HL-60/S4 (cell line): ENCODE data around the gene MKNK2.
"Not testable (repeated sequence)": the region's sequence is repeated elsewhere in the genome, so short reads cannot be mapped to it uniquely, and the experiment has no call there.

Experiments used
- in situ Hi-C: fragments of 300-500 bp; cut with MboI; formaldehyde crosslinking; loops from 2 replicates; pipeline ENCODE4 v1.14.3; 2022; ENCODE audit warnings: low sequenced_read_pairs

MKNK2 gene

DNA sequence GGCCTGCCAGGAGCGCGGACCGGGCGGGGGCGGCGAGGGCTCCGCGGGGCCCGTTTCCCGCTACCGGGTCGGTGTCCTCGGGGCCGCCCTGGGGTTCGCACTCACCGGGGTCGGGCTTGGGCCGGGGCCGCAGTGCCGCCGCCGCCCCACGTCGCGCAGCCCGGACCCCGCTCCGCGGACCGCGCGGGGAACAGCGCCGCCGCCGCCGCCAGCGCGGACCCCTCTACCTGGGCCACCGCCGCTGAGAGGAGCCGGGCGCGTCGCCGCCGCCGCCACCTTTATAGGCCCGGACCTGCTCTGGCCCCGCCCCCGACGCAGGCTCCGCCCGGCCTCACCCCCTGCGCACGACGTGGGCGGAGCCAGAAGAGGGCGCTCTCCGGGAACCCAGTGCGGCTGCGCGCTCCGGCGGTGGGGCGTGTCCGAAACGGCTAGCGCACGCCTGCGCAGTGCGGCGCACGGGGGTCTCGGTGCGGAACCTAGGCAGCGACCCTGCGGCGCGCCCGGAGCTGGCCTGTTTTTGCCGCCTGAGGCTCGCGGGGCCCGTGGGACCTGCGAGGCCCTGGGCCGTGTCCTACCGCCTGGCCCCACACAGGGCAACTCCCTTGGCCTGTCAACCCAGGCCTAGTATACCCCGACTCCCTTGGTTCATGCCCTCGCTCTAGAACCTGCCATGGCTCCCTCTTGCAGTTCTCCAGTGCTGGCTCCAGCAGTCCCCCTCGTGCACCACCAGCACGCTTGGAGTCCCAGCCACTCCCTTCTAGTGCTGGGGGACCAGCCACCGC is at the start of gene MKNK2:
Gene MKNK2, minus strand, starts transcription at position 254 of the 782 bp plus-strand sequence. CDS start 393 bp downstream, outside the sequence.
- in situ Hi-C loops, result no loop called here

DNA sequence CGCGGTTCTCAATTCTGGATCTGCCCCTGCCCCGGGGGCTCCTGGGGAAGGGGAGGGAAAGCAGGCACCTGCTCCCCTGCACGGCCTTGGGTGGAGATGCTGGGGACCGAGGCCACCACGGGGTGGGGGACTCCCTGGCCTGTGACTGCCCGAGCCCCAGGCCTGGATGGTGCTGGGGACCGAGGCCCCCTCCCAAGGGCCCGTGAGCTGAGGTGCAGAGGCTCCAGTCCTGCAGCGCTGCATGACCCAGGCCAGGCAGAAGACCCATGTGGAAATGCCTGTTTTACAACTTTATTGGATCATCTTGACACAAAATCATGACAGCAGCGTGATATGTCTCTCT is 49.6 kb upstream of the MKNK2 start:
- in situ Hi-C loops, result no loop called here

DNA sequence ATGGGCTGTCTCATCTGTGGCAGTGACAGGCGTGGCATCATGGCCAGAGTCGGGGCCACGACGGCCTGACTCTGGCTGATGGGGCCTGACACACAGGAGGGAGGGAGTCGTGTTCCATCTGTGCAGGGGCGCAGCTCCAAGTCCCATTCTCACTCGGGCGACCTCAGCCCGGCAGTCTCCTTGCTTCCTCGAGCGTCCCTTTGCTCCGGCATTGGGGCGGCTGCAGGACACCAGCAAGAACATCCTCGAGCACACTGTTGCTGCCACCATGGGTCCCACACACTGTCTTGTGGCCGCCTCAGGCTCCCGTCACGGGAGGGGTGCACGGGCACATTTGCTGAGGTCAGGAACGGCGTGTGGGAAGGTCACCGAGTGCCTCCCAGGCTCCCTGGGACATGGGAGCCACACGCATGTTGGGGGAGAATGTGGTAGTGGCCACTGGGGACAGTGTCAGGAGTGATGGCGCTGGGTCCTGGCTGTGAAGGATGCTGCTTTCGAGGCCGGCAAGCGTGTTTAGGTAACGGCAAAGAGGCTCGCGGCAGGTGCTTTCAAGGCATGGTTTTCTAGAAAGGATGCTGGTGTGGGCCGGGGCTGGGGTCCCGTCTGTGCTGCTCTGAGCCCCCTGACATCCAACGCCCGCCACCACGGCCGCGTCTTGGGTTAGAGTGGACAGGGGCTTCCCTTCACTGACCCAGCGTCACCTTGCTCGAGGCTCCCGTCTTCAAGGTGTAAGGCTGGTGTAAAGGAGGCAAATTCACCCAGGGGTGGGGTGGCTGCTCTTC is 49.1 kb upstream of the MKNK2 start:
- in situ Hi-C loops, result no loop called here

DNA sequence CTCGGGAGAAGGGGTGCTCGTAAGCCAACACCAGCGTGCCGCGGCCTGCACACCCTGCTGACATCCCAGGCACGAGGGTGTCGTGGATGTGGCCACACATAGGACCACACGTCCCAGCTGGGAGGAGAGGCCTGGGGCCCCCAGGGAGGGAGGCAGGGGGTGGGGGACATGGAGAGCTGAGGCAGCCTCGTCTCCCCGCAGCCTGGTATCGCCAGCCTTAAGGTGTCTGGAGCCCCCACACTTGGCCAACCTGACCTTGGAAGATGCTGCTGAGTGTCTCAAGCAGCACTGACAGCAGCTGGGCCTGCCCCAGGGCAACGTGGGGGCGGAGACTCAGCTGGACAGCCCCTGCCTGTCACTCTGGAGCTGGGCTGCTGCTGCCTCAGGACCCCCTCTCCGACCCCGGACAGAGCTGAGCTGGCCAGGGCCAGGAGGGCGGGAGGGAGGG is 48.0 kb upstream of the MKNK2 start:
- in situ Hi-C loops, result no loop called here

DNA sequence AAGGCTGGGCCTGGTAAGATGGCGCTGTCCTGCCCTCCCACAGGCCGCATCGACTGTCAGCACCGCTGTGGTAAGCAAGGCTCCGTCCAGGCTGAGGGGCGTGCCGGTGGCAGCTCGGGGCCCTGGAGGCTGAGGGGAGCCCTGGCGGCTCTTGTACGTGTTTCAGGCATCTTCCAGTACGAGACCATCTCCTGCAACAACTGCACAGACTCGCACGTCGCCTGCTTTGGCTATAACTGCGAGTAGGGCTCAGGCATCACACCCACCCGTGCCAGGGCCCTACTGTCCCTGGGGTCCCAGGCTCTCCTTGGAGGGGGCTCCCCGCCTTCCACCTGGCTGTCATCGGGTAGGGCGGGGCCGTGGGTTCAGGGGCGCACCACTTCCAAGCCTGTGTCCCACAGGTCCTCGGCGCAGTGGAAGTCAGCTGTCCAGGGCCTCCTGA is 46.9 kb upstream of the MKNK2 start:
- in situ Hi-C loops, result no loop called here

DNA sequence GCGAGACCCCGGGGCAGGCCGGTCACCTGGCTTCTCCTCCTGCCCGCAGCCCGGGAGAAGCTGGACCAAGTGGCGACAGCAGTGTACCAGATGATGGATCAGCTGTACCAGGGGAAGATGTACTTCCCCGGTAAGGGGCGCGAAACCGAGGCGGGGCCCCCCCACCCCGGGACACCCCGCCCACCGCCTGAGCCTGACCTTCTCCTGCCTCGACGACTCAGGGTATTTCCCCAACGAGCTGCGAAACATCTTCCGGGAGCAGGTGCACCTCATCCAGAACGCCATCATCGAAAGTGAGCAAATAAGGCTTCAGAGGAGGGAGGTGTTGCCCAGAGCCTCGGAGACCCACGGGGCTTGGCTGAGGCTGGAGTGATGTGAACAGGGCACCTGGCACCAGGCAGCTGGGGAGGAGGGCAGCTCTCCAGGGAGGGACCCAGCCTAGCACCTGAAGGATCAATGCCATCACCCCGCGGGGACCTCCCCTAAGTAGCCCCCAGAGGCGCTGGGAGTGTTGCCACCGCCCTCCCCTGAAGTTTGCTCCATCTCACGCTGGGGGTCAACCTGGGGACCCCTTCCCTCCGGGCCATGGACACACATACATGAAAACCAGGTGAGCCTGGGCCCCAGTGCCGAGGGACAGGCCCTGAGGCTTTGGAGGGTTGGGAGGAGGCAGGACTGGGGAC is 46.3 kb upstream of the MKNK2 start:
- in situ Hi-C loops, result no loop called here

DNA sequence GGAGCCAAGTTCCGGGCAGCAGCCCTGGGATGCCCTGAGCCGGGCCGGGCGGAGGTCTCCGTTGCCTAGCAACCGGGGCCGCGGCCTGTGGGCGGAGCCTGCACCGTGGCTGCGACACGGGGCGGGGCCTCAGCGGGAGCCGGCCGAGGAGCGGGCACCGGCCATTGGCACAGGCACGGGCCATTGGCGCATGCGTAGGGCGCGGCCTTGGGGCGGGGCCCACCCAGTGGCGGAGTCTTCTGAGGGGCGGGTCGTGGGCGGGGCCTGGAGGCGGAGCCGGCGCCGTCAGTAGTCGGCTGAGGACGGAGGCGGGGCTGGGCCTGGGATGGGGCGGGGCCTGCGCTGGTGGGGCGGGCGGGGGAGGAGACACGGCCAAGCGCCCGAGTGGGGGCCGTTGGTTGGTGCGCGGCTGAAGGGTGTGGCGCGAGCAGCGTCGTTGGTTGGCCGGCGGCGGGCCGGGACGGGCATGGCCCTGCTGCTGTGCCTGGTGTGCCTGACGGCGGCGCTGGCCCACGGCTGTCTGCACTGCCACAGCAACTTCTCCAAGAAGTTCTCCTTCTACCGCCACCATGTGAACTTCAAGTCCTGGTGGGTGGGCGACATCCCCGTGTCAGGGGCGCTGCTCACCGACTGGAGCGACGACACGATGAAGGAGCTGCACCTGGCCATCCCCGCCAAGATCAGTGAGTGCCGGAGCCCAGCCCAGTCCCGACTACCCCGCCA is 45.6 kb upstream of the MKNK2 start, which contains the start of gene IZUMO4:
Gene IZUMO4, plus strand, starts transcription at position 436 of the 723 bp plus-strand sequence. Its CDS starts 31 bp downstream, at position 467.
- in situ Hi-C loops, result no loop called here

DNA sequence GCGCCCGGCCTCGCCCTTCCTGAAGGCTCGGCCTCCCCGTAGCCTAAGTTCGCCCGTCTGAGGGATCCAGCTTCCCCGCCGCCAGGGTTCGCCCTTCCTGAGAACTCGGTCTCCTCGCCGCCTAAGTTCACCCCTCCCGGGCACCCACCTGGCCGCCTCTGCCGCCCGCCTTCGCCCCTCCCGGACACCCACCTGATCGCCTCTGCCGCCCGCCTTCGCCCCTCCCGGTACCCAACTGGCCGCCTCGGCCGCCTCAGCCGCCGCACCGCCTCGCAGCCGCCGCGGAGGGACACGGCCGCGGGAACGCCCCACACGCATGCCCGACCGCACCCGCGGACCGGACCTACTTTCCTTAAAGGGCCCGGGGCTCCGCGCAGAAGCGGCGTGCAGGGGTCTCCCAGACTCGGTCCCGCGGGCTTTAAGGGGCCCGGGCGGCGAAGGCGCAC is 45.0 kb upstream of the MKNK2 start, which contains the start of gene MOB3A:
Gene MOB3A, minus strand, starts transcription at position 293 of the 446 bp plus-strand sequence. CDS start 17,766 bp downstream, outside the sequence.
- in situ Hi-C loops, result no loop called here

DNA sequence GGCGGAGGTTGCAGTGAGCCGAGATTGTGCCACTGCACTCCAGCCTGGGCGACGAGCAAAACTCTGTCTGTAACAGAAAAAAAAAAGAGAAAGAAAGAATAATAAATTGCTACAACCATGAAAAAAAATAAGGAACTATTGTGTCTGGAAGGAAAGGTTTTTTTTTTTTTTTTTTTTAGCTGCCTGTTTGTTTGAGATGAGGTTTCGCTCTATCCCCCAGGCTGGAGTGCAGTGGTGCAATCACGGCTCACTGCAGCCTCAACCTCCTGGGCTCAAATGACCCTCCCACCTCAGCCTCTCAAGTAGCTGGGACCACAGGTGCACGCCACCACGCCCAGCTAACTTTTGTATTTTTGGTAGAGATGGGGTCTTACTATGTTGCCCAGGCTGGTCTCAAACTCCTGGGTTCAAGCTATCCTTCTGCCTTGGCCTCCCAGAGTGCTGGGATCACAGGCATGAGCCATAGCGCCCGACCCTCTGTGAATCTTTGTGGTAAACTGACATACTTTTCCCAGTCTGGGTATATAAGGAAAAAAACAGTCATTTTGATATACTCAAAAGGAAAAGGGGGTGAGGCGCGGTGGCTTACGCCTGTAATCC is 41.0 kb upstream of the MKNK2 start:
- in situ Hi-C loops, result not testable (repeated sequence)

DNA sequence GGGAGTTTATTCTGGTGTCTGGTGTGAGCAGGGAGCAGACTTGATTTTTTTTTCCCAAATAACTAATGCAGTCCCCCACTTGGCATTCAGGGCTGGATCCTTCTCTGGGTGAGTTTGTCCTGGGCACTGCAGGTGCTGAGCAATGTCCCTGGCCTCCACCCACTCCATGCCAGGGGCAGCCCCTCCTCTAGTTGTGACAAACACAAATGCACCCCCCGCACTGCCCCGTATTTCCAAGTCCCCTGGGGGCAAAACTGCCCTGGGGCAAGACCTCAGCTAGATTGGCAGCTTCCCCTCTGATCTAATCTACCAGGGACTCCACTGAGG is 38.6 kb upstream of the MKNK2 start:
- in situ Hi-C loops, result no loop called here

DNA sequence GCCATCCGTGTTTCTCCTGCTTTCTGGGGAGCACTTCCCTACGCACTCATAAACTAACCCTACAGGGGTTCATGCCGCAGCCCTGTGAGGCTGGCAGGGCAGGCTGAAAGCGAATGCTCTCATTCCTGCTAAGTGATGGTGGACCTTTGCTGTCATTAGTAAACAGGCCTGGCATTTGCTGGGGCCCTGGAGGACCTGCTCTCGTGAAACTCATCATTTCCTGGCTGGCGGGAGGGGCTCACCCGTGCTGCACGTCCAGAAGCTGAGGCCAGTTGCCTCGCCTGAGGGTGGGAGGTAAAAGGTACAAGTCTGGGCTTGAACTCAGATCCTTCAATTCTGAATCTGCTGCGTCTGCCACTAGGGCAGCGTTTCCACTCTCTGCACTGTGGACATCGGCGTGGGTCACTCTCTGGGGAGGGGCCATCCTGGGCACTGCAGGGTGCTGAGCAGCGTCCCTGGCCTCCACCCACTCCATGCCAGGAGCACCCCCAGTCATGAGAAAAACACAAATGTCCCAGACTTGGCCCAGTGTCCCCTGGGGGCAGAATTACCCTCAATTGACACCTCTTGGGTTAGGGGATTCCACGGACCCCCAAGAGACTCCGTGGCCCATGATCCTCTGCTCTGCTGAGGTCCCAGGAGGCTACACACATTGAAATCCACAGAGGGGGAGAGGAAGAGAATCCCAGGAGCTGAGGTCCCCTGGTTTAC is 38.1 kb upstream of the MKNK2 start:
- in situ Hi-C loops, result no loop called here

DNA sequence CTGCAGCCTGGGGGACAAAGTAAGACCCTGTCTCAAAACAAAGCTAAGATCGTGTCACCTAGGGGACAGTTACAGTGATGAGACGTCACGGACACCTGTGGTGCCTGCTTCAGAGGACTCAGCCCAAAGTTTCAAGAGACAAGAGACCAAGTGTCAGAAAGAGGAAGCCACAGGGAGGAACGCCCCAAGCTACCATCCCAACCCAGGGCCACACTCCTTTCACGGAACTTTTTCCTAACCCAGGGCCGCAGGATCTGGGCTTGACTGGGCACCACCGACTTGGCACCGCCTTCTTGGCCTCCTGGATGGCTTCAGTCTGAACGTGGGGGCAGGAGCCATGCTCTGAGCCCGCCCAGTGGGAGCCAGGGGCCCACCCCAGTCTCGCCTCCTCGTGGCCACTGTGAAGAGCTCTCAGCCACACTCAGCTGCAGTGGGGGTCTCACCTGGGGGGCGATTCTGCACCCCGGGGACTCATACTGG is 36.6 kb upstream of the MKNK2 start:
- in situ Hi-C loops, result no loop called here

DNA sequence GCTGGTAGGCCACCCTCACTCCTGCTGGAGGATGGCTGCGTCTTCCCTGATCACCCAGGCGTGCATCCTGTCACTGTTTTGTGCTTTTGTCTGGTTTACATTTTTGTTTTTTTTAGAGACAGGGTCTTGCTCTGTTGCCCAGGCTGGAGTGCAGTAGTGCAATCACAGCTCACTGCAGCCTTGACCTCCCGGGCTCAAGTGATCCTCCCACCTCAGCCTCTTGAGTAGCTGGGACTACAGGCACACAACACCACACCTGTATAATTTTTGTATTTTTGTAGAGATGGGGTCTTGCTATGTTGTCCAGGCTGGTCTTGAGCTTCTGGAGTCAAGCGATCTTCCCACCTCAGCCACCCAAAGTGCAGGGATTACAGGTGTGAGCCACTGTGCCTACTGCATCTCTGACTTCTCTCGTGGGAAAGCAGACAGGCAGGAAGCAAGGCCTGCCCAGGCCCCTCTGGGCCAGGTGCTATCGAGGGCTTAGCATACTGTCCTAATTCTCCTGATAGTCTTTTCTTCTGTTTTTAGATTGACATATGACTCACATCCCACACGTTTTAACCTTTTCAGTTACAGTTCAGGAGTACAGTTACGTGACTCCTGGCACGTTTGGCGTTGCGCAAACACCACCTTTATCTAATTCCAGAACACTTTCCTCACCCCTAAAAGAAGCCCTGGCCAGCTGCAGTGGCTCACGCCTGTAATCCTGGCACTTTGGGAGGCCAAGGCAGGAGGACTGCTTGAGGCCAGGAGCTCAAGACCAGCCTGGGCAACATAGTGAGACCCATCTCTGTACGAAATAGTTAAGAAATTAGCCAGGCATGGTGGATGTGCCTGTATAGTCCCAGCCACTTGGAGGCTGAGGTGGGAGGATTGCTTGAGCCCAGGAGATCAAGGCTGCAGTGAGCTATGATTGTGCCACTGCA is 35.9 kb upstream of the MKNK2 start:
- in situ Hi-C loops, result not testable (repeated sequence)

DNA sequence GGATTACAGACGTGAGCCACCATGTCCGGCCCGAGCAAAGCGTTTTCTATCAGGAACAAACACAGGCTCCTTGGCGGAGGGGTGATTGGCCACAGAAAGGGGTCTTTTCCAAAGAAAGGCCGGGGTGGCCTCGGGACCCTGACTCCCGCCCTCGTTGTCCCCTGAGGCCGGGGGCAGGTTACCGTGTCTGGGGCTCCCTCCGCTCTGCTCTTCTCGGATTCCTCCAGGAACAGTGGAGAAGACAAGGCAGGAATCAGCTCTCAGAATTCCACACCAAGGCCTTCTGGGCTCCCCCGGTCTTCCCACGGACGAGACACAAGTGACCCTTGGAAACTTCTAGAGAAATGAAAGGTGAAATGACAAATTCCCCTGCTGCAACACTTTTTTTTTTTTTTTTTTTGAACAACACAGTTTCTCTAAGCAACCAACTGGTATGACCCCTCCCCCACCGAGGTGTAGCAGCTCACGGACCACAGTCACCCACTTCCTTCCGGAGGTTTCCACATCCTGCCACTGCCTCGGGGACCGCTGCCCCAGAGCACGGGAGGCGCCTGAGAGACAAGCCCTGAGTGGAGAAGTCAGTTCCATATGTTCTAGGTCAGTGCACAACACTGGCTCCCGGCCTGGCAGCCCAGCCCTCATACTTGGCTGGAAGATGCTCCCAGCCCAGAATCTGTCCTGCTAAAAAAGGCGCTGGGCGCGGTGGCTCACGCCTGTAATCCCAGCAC is 34.1 kb upstream of the MKNK2 start:
- in situ Hi-C loops, result no loop called here

DNA sequence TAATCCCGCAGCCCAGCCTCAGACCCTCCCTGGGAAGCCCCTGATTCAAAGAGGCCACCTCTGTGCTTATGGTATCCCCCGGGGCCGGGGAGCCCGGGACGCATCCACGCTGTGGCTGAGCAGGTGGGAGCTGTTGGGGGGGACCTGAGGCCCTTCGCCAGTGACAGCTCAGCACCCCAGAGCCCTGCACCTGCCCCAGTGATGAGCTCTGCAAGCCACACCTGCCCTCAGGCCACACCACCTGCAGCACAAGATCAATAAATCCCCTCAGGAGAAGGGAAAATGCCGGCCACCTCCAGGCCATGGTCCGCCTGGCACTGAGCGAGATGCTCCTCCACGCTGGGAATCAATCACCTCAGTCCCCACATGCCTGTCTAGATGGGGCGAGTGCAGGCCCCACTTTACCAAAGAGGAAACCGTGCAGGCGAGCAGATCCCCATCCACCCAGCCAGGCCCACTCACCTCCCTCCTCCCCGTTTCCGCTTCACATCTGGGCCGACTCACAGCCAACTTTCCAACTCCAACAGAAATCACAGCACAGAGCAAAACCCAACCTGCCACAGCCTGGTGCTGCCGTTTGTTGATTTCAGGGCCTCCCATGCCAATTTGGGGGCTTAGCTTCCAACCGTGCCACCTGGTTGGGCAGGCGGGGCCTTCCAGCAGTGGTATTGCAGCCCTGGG is 32.3 kb upstream of the MKNK2 start:
- in situ Hi-C loops, result no loop called here

DNA sequence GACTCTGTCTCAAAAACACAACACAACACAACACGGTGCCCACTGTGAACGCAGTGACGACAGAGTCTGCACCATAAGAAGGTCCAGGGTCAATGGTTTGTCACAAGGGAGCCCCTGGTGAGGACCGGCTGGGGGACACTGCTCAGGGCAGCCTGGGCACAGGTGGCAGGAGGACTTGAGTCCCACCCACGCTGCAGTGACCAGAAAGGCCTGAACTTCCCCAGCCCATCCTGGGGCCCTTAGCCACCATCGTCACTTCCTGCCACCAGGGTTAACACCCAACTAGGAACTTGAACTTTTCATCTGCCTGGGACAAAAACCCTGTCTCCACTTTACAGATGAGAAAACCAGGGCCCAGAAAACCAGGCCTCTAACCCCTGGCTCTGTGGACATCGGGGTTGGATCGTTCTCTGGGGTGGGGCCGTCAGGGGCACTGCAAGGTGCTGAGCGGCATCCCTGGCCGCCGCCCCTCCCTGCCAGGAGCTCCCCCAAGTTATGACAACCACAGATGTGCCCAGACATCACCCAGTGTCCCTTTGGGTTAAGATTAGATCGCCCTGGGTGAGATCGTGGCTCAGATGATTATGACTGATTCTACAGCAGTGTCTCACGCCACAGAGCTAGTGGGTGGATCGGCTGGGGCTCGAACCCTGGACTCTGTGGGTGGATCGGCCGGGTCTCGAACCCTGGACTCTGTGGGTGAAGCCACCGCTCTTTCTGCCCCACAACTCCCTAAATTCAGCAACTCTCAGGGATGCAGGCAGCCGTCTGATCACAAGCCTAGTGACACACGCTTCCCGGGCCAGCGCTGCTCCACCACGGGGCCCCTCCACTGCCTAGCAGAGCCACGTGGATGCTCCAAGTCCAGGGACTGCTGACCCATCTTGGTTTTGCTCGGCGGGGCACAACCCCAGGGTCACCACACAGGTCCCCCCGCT is 31.1 kb upstream of the MKNK2 start:
- in situ Hi-C loops, result no loop called here
